Loucy (cell line): ENCODE data around the gene RAB8A.
"Not testable (repeated sequence)": the region's sequence is repeated elsewhere in the genome, so short reads cannot be mapped to it uniquely, and the experiment has no call there.

ENCODE experiments used
- H2AFZ ChIP-seq: fragments of 200-600 bp; sonication (generic); 2 replicates; pipeline ENCODE4 v1.6.0; 2016; ENCODE audit warnings: antibody characterized with exemption, mild to moderate bottlenecking, low read length, moderate library complexity
- H3F3A ChIP-seq: fragments of 200-600 bp; 2 replicates; pipeline ENCODE4 v1.6.0; 2016; ENCODE audit warnings: antibody characterized with exemption, low read depth, mild to moderate bottlenecking
- H3K27me3 ChIP-seq: fragments of 200-600 bp; sonication (generic); 2 replicates; pipeline ENCODE4 v1.6.1; 2014; ENCODE audit warnings: low read length, mild to moderate bottlenecking; ENCODE audit not compliant: insufficient read depth, poor library complexity, severe bottlenecking
- H3K36me3 ChIP-seq: fragments of 200-600 bp; sonication (generic); 2 replicates; pipeline ENCODE4 v1.6.1; 2016; ENCODE audit warnings: low read length; ENCODE audit not compliant: insufficient read depth
- H3K4me1 ChIP-seq: fragments of 200-600 bp; sonication (generic); 2 replicates; pipeline ENCODE4 v1.5.1; 2014; ENCODE audit warnings: low read length, mild to moderate bottlenecking; ENCODE audit not compliant: insufficient read depth, poor library complexity, severe bottlenecking
- H3K4me2 ChIP-seq: fragments of 200-600 bp; sonication (generic); 2 replicates; pipeline ENCODE4 v1.6.0; 2014; ENCODE audit warnings: antibody characterized with exemption, low read length, low read depth, mild to moderate bottlenecking; ENCODE audit not compliant: poor library complexity, severe bottlenecking
- H3K4me3 ChIP-seq: fragments of 200-600 bp; sonication (generic); 2 replicates; pipeline ENCODE4 v1.5.1; 2014; ENCODE audit warnings: low read length, mild to moderate bottlenecking, mixed read lengths; ENCODE audit not compliant: poor library complexity, severe bottlenecking
- H3K79me2 ChIP-seq: fragments of 200-600 bp; sonication (generic); 2 replicates; pipeline ENCODE4 v1.6.1; 2014; ENCODE audit warnings: low read length; ENCODE audit not compliant: insufficient read depth
- H3K9ac ChIP-seq: fragments of 200-600 bp; sonication (generic); 2 replicates; pipeline ENCODE4 v1.6.0; 2014; ENCODE audit warnings: mild to moderate bottlenecking, low read depth, low read length, moderate library complexity; ENCODE audit not compliant: poor library complexity, severe bottlenecking
- H3K9me2 ChIP-seq: fragments of 200-600 bp; sonication (generic); replicated peaks from 2 replicates; pipeline ENCODE4 v1.6.1; 2016; ENCODE audit warnings: low read depth, low read length, mixed read lengths
- H3K9me3 ChIP-seq: fragments of 200-600 bp; sonication (generic); 2 replicates; pipeline ENCODE4 v1.6.1; 2014; ENCODE audit warnings: mild to moderate bottlenecking, antibody characterized with exemption, low read length, low read depth; ENCODE audit not compliant: insufficient read depth
- H4K20me1 ChIP-seq: fragments of 200-600 bp; sonication (generic); 2 replicates; pipeline ENCODE4 v1.6.0; 2014; ENCODE audit warnings: antibody characterized with exemption, low read length, mild to moderate bottlenecking; ENCODE audit not compliant: insufficient read depth, poor library complexity, severe bottlenecking
- EZH2phosphoT487 ChIP-seq: fragments of 200-600 bp; IDR thresholded peaks from 2 replicates; pipeline ENCODE4 v1.6.1; 2018; ENCODE audit warnings: antibody characterized with exemption, mild to moderate bottlenecking, moderate library complexity, borderline replicate concordance
- TF ChIP-seq, protein P1 (sequence below): fragments of 200-600 bp; sonication (generic); conservative IDR thresholded peaks from 2 replicates; pipeline ENCODE4 v1.5.1; 2014; ENCODE audit warnings: mild to moderate bottlenecking, antibody characterized with exemption, low read length

RAB8A gene

GRCh38 chr19:16096280-16096855 is 15.3 kb upstream of the RAB8A start:
- Histone ChIP-seq H3K4me2 (no peak overlapping the region), H3K4me1 (no peaks in the 10 kb centered on the region), H3F3A (peaks cover 24% of the 10 kb centered on the region), H3K27me3 (no peaks in the 10 kb centered on the region), H3K79me2 (peaks cover 59% of the 10 kb centered on the region), H4K20me1 (peaks cover 67% of the 10 kb centered on the region), H3K36me3 (peaks cover 97% of the 10 kb centered on the region), H3K9me2 (no peaks in the 10 kb centered on the region), H2AFZ (no peak overlapping the region), H3K9ac (no peak overlapping the region), H3K9me3 (no peaks in the 10 kb centered on the region), H3K4me3 (no peak overlapping the region)
- no peak for TF ChIP-seq EZH2phosphoT487
- TF ChIP-seq, protein P1, sequence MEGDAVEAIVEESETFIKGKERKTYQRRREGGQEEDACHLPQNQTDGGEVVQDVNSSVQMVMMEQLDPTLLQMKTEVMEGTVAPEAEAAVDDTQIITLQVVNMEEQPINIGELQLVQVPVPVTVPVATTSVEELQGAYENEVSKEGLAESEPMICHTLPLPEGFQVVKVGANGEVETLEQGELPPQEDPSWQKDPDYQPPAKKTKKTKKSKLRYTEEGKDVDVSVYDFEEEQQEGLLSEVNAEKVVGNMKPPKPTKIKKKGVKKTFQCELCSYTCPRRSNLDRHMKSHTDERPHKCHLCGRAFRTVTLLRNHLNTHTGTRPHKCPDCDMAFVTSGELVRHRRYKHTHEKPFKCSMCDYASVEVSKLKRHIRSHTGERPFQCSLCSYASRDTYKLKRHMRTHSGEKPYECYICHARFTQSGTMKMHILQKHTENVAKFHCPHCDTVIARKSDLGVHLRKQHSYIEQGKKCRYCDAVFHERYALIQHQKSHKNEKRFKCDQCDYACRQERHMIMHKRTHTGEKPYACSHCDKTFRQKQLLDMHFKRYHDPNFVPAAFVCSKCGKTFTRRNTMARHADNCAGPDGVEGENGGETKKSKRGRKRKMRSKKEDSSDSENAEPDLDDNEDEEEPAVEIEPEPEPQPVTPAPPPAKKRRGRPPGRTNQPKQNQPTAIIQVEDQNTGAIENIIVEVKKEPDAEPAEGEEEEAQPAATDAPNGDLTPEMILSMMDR, result no peak

- Histone ChIP-seq H3K9ac (no peak overlapping the region), H3K36me3 (peaks cover 97% of the 10 kb centered on the region), H2AFZ (no peak overlapping the region), H4K20me1 (peaks cover 59% of the 10 kb centered on the region), H3K9me3 (no peaks in the 10 kb centered on the region), H3K4me1 (no peaks in the 10 kb centered on the region), H3K4me3 (no peak overlapping the region), H3F3A (peaks cover 24% of the 10 kb centered on the region), H3K79me2 (peaks cover 38% of the 10 kb centered on the region), H3K27me3 (no peaks in the 10 kb centered on the region), H3K4me2 (no peak overlapping the region), H3K9me2 (no peaks in the 10 kb centered on the region)
- TF ChIP-seq, protein P1, result no peak
- TF ChIP-seq EZH2phosphoT487, result no peak
Observed at GRCh38 chr19:16098416-16098768, 13.3 kb upstream of the RAB8A start.

GRCh38 chr19:16098821-16099220 is 12.9 kb upstream of the RAB8A start:
- H3K4me3 ChIP-seq, result no peak overlapping the region
- H3K27me3 ChIP-seq, result no peaks in the 10 kb centered on the region
- no peaks in the 10 kb centered on the region for H3K4me1 ChIP-seq
- H3K4me2 ChIP-seq, result no peak overlapping the region
- peaks cover 34% of the 10 kb centered on the region for H3K79me2 ChIP-seq
- H2AFZ ChIP-seq, result no peak overlapping the region
- peaks cover 54% of the 10 kb centered on the region for H4K20me1 ChIP-seq
- TF ChIP-seq EZH2phosphoT487, result no peak
- TF ChIP-seq, protein P1, result no peak
- H3F3A ChIP-seq, result peaks cover 20% of the 10 kb centered on the region
- H3K9ac ChIP-seq, result no peak overlapping the region
- no peaks in the 10 kb centered on the region for H3K9me3 ChIP-seq
- H3K36me3 ChIP-seq, result peaks cover 97% of the 10 kb centered on the region
- H3K9me2 ChIP-seq, result no peaks in the 10 kb centered on the region

DNA sequence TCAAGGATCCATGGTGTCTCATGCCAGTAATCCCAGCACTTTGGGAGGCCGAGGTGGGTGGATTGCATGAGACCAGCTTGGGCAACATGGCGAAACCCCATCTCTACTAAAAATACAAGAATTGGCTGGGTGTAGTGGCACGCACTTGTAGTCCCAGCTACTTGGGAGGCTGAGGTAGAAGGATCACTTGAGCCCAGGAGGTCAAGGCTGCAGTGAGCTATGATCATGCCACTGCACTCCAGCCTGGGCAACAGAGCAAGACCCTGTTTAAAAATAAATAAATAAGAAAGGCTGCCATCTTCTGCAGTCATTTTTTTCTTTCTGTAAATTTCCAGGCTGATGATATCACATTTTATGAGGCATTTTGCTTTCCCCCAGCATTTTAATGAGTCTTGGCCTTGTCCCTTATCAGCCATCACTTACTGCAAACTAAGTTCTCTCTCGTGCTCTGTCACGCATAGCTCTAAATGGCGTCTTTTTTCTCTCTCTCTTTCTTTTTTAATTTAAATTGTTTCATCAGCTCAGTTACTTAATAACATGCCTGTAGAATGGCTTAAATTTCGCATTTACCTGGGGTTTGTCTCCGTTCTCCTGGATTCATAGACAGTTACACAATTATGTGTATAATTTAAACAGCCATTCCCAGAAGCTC is 12.2 kb upstream of the RAB8A start:
- not testable (repeated sequence) for H3K9ac ChIP-seq, H2AFZ ChIP-seq, H3K27me3 ChIP-seq, H3K4me1 ChIP-seq, H3K9me2 ChIP-seq, H3K9me3 ChIP-seq, H3K4me2 ChIP-seq, H3K4me3 ChIP-seq
- Histone ChIP-seq H3F3A (peaks cover 18% of the 10 kb centered on the region), H3K79me2 (peaks cover 34% of the 10 kb centered on the region), H3K36me3 (peaks cover 91% of the 10 kb centered on the region), H4K20me1 (peaks cover 52% of the 10 kb centered on the region)
